Central memory CD8-positive, alpha-beta T cell (primary cell): ENCODE results near the gene HES4.
"Not testable (repeated sequence)": the region's sequence is repeated elsewhere in the genome, so short reads cannot be mapped to it uniquely, and the experiment has no call there.

Source experiments
- ATAC-seq: fragments of 150-1000 bp; cut with Tn5 transposase; replicated peaks from 2 replicates; pipeline ENCODE4 v1.10.0; 2022; ENCODE audit warnings: mild to moderate bottlenecking, moderate FRiP score, moderate number of reproducible peaks; ENCODE audit not compliant: poor library complexity, severe bottlenecking; ENCODE audit errors: extremely low read depth
- DNase-seq, 2 donors: peaks; one replicate each; pipeline ENCODE4 v3.0.0; 2021; ENCODE audit warnings: low spot score in 2 of 2
- H3K27ac Mint-ChIP-seq: one replicate; pipeline ENCODE4 v1.8.0; 2022; ENCODE audit warnings: low read depth, mild to moderate bottlenecking, moderate library complexity, mixed read lengths
- H3K27me3 Mint-ChIP-seq: one replicate; pipeline ENCODE4 v1.8.0; 2022; ENCODE audit warnings: mixed read lengths
- H3K36me3 Mint-ChIP-seq: one replicate; pipeline ENCODE4 v1.8.0; 2022; ENCODE audit warnings: mild to moderate bottlenecking, moderate library complexity, mixed read lengths; ENCODE audit not compliant: insufficient read depth
- H3K4me1 Mint-ChIP-seq: one replicate; pipeline ENCODE4 v1.8.0; 2022; ENCODE audit warnings: mixed read lengths
- H3K4me3 Mint-ChIP-seq: one replicate; pipeline ENCODE4 v1.8.0; 2022; ENCODE audit warnings: mild to moderate bottlenecking, moderate library complexity, mixed read lengths
- H3K9me3 Mint-ChIP-seq: one replicate; pipeline ENCODE4 v1.8.0; 2022; ENCODE audit warnings: mixed read lengths

HES4 gene

DNA sequence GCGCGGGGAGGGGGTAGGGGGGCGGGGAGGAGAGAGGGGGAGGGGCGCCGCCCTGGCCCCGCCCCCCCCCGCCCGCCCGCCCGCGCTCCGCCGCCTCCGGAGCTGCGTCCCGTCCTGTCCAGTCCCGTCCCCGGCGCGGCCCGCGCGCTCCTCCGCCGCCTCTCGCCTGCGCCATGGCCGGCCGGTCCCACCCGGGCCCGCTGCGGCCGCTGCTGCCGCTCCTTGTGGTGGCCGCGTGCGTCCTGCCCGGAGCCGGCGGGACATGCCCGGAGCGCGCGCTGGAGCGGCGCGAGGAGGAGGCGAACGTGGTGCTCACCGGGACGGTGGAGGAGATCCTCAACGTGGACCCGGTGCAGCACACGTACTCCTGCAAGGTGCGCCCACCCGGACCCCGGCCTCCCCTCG, 20.1 kb upstream of the HES4 start, which contains the start of gene AGRN:
Gene AGRN (plus strand): TSS at position 121 of the 405 bp plus-strand sequence. CDS start 53 bp downstream, at position 174.
- DNase-seq: no peak
- Mint-ChIP-seq H3K27ac (no peak within 1 kb of the TSS), H3K9me3 (no peaks in the 10 kb centered on the region), H3K36me3 (peaks cover 2% of the 10 kb centered on the region), H3K4me1 (peaks cover 6% of the 10 kb centered on the region), H3K4me3 (peak within 1 kb of the TSS; percentile 55), H3K27me3 (peaks cover 16% of the 10 kb centered on the region)
- no peak for ATAC-seq

DNA sequence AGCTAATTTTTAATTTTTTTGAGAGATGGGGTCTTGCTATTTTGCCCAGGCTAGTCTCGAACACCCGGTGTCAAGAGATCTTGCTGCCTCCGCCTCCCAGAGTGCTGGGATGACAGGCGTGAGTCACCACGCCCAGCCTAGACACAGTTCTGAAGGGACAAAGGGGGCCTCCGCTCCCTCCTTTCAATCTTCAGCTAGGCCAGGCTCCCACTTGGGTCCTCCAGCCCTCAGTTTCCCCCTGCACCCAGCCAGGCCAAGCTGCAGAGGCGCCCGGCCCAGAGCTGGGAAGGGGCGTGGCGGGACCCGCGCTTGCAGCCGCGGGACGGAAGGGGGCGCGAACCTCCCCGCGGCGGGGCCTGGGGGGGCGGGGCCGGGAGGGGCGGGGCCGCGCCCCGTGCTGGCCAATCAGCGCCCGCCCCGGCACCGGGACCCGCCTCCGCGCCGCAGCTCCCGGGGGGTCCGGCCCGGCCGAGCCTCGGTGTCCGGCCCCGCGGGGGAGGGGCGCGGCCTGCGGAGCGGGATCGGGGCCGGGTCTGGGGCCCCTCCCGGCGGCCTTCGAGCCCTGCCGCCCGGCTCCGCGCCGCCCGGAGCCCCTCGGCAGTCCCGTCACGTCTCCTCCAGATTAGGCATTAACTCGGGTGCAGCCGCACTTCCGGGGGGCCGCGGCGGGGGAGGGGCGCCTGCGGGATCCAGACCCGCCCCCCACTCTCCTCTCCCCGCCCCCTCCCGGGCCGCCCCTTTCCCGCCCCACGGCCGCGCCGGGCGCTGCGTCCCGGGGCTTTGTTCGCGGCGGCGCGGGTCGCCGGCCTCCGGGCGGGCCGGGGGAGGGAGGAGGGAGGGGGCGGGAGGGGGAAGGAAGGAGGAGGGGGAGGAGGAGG, 19.5 kb upstream of the HES4 start:
- ATAC-seq (peak; percentile 75), DNase-seq (peak; percentile 60 to 64)
- H3K4me3 Mint-ChIP-seq: peak overlapping the region; percentile 54
- H3K36me3 Mint-ChIP-seq: peaks cover 3% of the 10 kb centered on the region
- H3K27ac Mint-ChIP-seq: no peak overlapping the region
- H3K9me3 Mint-ChIP-seq: no peaks in the 10 kb centered on the region
- H3K4me1 Mint-ChIP-seq: peaks cover 13% of the 10 kb centered on the region
- peaks cover 16% of the 10 kb centered on the region for H3K27me3 Mint-ChIP-seq

DNA sequence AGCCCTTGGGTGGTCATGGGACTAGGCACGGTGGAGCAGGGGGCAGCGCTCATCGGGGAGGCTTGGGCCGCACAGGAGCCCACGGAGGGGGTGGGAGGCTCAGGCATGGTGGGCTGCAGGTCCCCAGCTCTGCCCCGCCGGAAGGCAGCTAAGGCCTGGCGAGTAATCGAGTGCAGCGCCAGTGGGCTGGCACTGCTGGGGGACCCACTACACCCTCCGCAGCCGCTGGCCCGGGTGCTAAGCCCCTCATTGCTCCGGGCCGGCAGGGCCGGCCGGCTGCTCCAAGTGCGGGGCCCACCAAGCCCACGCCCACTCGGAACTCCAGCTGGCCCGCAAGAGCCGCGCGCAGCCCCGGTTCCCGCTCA, 18.4 kb upstream of the HES4 start:
- H3K4me1 Mint-ChIP-seq: peaks cover 23% of the 10 kb centered on the region

DNA sequence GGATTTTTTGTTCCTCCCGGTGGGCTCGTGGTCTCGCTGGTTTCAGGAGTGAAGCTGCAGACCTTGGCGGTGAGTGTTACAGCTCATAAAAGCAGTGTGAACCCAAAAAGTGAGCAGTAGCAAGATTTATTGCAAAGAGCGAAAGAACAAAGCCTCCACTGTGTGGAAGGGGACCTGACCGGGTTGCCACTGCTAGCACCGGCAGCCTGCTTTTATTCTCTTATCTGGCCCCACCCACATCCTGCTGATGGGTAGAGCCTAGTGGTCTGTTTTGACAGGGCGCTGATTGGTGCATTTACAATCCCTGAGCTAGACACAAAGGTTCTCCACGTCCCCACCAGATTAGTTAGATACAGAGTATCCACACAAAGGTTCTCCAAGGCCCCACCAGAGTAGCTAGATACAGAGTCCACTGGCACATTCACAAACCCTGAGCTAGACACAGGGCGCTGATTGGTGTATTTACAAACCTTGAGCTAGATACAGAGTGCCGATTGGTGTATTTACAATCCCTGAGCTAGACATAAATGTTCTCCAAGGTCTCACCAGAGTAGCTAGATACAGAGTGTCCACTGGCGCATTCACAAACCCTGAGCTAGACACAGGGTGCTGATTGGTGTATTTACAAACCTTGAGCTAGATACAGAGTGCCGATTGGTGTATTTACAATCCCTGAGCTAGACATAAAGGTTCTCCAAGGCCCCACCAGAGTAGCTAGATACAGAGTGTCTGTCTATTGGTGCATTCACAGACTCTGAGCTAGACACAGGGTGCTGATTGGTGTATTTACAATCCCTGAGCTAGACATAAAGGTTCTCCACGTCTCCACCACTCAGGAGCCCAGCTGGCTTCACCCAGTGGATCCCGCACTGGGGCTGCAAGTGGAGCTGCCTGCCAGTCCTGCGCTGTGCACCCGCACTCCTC, 17.8 kb upstream of the HES4 start:
- ATAC-seq, H3K9me3 Mint-ChIP-seq, DNase-seq, H3K27ac Mint-ChIP-seq, H3K27me3 Mint-ChIP-seq: not testable (repeated sequence)
- Mint-ChIP-seq H3K4me1 (peaks cover 27% of the 10 kb centered on the region), H3K4me3 (peak overlapping the region; percentile 40), H3K36me3 (peaks cover 13% of the 10 kb centered on the region)

More for the DNA sequence above, 18.4 kb upstream of the HES4 start:
- H3K4me3 Mint-ChIP-seq, H3K27ac Mint-ChIP-seq, H3K9me3 Mint-ChIP-seq, H3K36me3 Mint-ChIP-seq, ATAC-seq, DNase-seq: not testable (repeated sequence)
- peaks cover 13% of the 10 kb centered on the region for H3K27me3 Mint-ChIP-seq

DNA sequence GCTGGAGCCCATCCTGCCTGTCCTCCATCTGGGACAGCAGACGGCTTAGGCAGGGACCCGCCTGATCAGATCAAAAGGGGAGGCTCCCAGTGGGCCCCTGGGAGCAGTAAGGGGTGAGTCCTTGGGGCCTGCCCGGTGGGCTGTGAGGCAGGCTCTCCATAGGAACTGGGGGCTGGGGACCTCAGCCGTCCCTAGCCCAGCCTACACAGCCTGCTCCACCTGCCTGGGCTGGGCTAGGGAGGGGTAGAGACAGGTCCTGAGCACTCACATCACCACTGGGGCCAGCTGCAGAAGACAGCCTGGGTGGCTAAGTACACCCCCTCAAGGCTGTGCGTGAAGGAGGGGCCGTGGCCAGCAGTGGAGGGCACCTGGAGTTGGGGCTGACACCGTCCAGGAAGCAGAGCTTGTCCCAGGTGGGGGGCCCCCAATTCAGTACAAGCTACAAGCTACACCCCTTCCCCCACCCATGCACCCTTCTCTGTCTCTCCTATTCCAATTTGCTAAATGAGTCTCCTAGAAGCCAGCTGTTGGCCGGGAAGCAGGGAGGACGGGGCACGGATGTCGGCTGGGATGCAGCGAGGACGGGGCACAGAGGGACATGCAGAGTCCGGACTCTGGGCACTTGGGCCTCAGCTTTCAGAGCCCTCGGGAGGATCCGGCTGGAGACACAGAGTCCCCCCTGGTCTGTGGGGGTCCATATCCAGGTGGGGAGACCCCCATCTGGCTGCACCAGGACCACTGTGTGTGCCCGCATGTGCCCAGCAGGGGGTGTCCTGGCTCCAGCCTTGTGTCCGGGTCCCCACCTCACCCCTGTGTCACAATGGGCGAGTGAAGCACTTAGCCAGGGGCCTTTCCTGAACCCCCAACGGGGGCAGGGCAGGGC, 15.1 kb upstream of the HES4 start:
- H3K27me3 Mint-ChIP-seq: no peaks in the 10 kb centered on the region
- peaks cover 27% of the 10 kb centered on the region for H3K4me1 Mint-ChIP-seq
- H3K4me3 Mint-ChIP-seq: peak overlapping the region; percentile 98
- H3K27ac Mint-ChIP-seq: peak overlapping the region; percentile 99
- peaks cover 12% of the 10 kb centered on the region for H3K36me3 Mint-ChIP-seq
- DNase-seq: no peak
- H3K9me3 Mint-ChIP-seq: no peaks in the 10 kb centered on the region
- ATAC-seq: no peak

DNA sequence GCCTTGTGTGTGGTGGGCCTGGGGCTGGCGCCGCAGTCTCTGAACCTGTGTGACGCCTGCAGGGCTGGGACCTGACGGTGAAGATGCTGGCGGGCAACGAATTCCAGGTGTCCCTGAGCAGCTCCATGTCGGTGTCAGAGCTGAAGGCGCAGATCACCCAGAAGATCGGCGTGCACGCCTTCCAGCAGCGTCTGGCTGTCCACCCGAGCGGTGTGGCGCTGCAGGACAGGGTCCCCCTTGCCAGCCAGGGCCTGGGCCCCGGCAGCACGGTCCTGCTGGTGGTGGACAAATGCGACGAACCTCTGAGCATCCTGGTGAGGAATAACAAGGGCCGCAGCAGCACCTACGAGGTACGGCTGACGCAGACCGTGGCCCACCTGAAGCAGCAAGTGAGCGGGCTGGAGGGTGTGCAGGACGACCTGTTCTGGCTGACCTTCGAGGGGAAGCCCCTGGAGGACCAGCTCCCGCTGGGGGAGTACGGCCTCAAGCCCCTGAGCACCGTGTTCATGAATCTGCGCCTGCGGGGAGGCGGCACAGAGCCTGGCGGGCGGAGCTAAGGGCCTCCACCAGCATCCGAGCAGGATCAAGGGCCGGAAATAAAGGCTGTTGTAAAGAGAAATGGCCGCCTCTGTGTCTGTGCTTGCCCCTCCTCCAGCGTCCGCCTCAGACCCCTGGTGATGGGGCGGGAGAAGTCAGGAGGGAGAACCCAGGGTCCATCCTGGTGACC, 14.2 kb upstream of the HES4 start:
- H3K36me3 Mint-ChIP-seq: peaks cover 12% of the 10 kb centered on the region
- H3K27me3 Mint-ChIP-seq: peaks cover 1% of the 10 kb centered on the region
- H3K4me1 Mint-ChIP-seq: peaks cover 27% of the 10 kb centered on the region
- ATAC-seq (no peak), DNase-seq (no peak)
- H3K27ac Mint-ChIP-seq: peak overlapping the region; percentile 99
- H3K4me3 Mint-ChIP-seq: peak overlapping the region; percentile 98
- H3K9me3 Mint-ChIP-seq: no peaks in the 10 kb centered on the region

DNA sequence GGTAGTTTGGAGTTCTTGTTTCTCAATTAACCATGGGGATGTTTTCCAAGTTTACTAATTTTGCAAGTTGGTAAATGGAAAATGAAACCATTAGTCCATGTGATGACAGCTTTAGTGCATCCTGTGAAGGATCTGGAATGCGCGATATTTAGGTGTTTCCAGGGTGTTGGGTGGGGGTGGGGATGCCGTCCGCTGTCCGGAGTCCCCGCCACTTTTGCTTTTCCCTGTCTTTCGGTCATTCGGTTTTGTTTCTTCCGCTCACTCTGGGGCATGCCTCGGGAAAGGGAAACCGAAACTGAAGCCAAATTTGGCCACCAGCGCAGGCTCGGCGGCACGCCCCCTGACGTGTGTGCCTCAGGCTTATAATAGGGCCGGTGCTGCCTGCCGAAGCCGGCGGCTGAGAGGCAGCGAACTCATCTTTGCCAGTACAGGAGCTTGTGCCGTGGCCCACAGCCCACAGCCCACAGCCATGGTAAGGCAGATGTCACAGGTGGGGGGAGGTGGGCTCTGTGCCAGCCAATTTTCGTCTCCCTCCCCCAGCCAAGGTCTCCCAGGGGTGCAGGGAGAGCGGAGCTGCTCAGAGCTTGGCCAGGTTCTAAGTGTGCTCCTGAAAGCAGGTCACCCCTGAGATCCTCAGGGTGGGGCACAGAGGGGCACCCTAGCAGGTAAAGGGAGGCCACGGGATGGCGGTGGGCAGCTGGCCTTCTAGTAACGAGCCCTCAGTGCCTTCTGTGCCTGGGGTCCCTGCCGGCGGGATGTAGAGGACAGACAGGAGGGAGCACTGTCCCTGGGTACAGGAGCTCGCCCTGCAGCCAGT, 13.4 kb upstream of the HES4 start, which contains the start of gene ISG15:
Gene ISG15 (plus strand): TSS at position 393 of the 817 bp plus-strand sequence. CDS start 77 bp downstream, at position 470.
- H3K36me3 Mint-ChIP-seq: peaks cover 12% of the 10 kb centered on the region

DNA sequence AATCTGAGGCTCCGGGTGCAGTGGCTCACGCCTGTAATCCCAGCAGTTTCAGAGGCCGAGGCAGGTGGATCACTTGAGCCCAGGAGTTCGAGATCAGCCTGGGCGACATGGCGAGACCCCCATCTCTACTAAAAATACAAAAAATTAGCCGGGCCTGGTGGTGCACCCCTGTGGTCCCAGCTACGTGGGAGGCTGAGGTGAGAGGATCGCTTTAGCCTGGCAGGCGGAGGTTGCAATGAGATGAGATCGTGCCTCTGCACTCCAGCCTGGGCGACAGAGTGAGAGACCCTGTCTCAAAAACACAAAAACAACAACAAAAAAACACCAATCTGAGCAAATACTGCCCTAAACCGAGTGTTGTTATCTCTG, 12.8 kb upstream of the HES4 start:
- not testable (repeated sequence) for DNase-seq, H3K9me3 Mint-ChIP-seq
- Mint-ChIP-seq H3K36me3 (peaks cover 12% of the 10 kb centered on the region), H3K27me3 (peaks cover 15% of the 10 kb centered on the region), H3K4me3 (peak overlapping the region; percentile 98), H3K27ac (peak overlapping the region; percentile 99), H3K4me1 (peaks cover 27% of the 10 kb centered on the region)
- ATAC-seq: peak; percentile 12

More for the DNA sequence above, 13.4 kb upstream of the HES4 start, which contains the start of gene ISG15:
- peak; percentile 97 for ATAC-seq
- Mint-ChIP-seq H3K27me3 (peaks cover 9% of the 10 kb centered on the region), H3K9me3 (no peaks in the 10 kb centered on the region), H3K4me3 (peak within 1 kb of the TSS; percentile 98), H3K27ac (peak within 1 kb of the TSS; percentile 99), H3K4me1 (peaks cover 27% of the 10 kb centered on the region)
- DNase-seq: peak; percentile 77 to 86

DNA sequence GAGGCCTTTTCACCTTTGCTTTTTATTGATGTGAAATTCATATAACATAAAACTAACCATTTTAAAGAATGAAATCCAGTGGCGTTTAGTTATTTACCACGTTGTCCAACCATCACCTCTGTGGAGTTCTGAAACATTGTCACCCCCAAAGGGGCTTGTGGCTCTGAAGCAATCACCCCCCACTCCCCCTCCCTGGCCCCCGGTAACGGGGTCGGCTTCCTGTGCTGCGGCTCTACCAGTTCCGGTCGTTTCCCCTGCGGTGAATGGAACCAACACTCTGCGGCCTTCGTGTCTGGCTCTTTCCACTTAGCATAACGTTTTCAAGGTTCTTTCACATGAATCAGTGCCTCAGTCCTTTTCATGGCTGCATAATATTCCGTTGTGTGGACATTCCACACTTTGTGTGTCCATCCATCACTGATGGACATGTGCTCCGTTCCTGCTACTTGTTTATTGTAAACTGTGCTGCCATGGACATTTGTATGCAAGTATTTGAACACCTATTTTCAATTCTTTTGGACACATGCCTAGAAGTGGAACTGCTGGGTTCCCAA, 11.6 kb upstream of the HES4 start:
- Mint-ChIP-seq H3K36me3 (peaks cover 12% of the 10 kb centered on the region), H3K27ac (no peak overlapping the region), H3K4me1 (peaks cover 23% of the 10 kb centered on the region), H3K9me3 (no peaks in the 10 kb centered on the region), H3K4me3 (no peak overlapping the region), H3K27me3 (peaks cover 20% of the 10 kb centered on the region)
- ATAC-seq (no peak), DNase-seq (no peak)

DNA sequence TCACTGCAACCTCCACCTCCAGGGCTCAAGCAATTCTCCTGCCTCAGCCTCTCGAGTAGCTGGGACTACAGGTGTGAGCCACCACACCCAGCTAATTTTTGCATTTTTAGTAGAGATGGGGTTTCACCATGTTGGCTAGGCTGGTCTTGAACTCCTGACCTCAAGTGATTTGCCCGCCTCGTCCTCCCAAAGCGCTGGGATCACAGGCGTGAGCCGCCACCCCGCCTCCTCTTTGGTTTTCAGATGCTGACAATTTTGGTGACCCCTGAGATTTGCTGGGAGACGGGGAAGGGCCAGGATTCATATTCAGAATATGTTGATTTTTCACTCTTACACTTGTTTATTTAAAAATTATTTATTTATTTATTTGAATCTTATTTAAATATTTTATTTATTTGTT, 10.2 kb upstream of the HES4 start:
- H3K27ac Mint-ChIP-seq, H3K9me3 Mint-ChIP-seq, DNase-seq, H3K4me3 Mint-ChIP-seq, ATAC-seq: not testable (repeated sequence)
- H3K27me3 Mint-ChIP-seq: peaks cover 33% of the 10 kb centered on the region
- peaks cover 12% of the 10 kb centered on the region for H3K36me3 Mint-ChIP-seq
- peaks cover 25% of the 10 kb centered on the region for H3K4me1 Mint-ChIP-seq
